GM13977 (cell line): Measurements from ENCODE around the gene CCDC91.

Source experiments
- DNase-seq: peaks from one replicate; pipeline ENCODE4 v3.0.0; 2012; ENCODE audit warnings: low spot score
- CTCF ChIP-seq: IDR thresholded peaks from 2 replicates; pipeline ENCODE4 v1.5.1; 2012; ENCODE audit warnings: mild to moderate bottlenecking, control low read depth; ENCODE audit not compliant: insufficient read depth; ENCODE audit errors: extremely low read depth, missing control alignments
- in situ Hi-C: fragments of 300-500 bp; cut with MboI; formaldehyde crosslinking; loops from one replicate; pipeline ENCODE4 v1.12.0; 2022; ENCODE audit warnings: low sequenced_read_pairs, low pct_unique_long_range_greater_than_20kb, mixed read lengths, inconsistent platforms; ENCODE audit not compliant: unreplicated experiment

The CCDC91 gene

GRCh38 chr12:28543021-28543890 lies 353.0 kb downstream of the CCDC91 start:
- in situ Hi-C loops = no loop called here
- no peak for DNase-seq
- no peak for TF ChIP-seq CTCF

DNA sequence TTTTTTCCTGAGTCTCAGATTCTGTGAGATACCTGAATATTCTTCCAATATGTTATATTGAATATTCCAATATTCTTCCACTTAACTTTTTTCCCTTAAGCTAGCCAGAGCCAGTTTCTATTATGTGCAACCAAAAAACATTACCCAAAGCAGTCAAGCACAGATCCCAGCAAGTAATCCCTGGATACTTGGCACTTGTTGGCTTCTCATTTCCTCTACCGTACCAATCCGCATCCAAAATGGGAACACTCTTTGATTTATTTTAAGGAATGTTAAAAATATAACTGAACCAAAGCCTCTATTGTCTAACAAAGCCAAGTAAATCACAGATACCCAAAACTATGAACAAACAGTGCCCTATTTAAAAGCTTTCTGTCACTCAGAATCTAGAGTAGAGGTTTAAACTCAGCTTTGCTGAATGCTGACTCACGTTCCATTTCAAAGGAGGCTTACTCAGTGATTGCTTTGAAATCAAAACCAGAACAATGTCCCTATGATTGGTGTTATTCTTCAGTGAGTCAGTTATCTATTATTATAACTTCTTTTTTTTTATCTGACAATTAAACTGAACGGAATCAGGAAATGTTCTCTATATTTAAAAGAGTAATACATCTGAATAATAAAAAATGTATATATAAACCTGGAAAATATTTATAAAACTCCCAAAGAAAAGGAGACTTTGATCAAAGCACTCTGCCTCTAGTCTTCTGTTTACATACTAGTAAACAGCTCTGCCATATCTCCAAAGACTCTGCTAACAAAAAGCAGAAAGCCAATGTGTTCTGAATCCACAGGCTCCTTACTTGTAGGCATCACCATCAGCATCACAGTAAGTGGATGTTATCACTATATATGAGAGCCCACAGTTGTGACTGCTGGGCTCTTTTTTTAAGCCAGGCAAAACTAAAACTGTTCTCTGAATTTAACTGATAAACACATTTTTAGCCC lies 360.8 kb downstream of the CCDC91 start:
- DNase-seq = no peak
- no peak for TF ChIP-seq CTCF
- in situ Hi-C loops = no loop called here

- no peak for DNase-seq
- in situ Hi-C loops = no loop called here
- no peak for TF ChIP-seq CTCF
Measured at GRCh38 chr12:28552251-28552970, 362.2 kb downstream of the CCDC91 start.

DNA sequence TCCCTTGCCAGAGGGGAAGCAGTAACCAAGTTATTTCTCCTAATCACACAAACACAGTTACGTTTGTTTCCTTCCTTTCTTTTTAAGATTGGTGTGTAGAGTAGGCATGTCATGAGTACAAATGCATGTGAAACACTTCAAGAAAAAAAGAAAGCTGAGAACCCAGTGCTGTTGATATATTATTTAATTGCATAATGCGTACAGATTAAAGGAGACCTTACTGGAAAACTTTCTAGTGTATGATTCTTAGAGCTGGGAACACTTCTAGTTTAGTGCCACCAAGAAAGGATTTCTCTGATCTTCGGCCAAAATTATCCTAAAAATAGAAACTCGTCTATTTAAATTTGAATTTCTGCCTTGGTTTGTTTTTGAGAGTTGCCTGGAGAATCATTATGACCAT lies 365.5 kb downstream of the CCDC91 start:
- in situ Hi-C loops = no loop called here
- no peak for DNase-seq
- no peak for TF ChIP-seq CTCF

DNA sequence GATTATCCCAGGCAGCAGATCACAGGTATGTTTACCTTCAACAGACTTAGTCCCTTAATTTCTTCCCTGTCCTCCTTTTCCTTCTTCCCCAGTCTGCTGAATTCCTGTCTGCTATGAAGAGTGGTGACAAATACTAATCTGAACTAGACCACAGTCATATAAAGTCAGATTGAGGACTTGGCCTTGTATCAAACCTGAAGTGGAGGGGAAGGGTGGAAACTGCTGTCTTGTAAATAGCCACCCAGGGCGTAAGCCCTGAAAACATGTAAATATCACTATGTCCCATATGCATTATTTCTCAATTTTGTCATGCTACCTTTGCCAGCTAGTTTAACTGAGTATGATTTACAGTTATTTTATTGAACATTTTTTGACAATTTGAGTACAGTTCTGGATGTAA lies 368.0 kb downstream of the CCDC91 start:
- TF ChIP-seq CTCF = no peak
- DNase-seq = no peak
- in situ Hi-C loops = no loop called here

DNA sequence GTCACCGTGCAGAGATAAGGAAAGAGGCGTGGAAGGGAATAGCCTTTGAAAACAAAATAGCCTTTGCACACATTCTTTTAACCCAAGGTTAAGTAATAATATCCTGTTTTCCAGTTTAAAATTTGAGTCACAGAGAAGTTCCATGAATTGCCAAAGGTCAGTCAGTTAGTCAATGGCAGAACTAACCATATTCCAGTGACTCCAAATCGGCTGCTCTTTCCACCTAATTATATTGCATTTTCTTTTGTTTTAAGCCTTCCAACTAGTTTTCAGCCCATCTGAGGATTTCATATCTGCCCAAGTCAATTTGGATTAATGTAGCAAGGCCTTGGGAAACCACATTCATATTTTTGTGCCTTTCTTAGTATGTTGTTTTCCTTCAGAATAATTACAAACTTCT lies 373.0 kb downstream of the CCDC91 start:
- TF ChIP-seq CTCF = no peak
- in situ Hi-C loops = no loop called here
- no peak for DNase-seq
